WTC11 (cell line): ENCODE data around the gene OPRL1.

Experiments used
- CREB1 ChIP-seq: sonication (generic); formaldehyde crosslinking; IDR thresholded peaks from 2 replicates; pipeline ENCODE4 v1.8.0; 2023; ENCODE audit warnings: mild to moderate bottlenecking, missing genetic modification reagents
- CTCF ChIP-seq: fragments of 200-600 bp; IDR thresholded peaks from 2 replicates; pipeline ENCODE4 v1.8.0; 2022; ENCODE audit warnings: antibody characterized with exemption
- E2F4 ChIP-seq: sonication (generic); formaldehyde crosslinking; IDR thresholded peaks from 2 replicates; pipeline ENCODE4 v1.8.1; 2022; ENCODE audit warnings: low read depth, mild to moderate bottlenecking, moderate library complexity, missing genetic modification reagents, borderline replicate concordance
- ELF4 ChIP-seq: sonication (generic); formaldehyde crosslinking; IDR thresholded peaks from 2 replicates; pipeline ENCODE4 v1.8.1; 2022; ENCODE audit warnings: low read depth, mild to moderate bottlenecking, moderate library complexity, missing genetic modification reagents
- MAX ChIP-seq: sonication (generic); formaldehyde crosslinking; IDR thresholded peaks from 2 replicates; pipeline ENCODE4 v1.8.0; 2022; ENCODE audit warnings: mild to moderate bottlenecking, missing genetic modification reagents
- TCF7 ChIP-seq: sonication (generic); formaldehyde crosslinking; IDR thresholded peaks from 2 replicates; pipeline ENCODE4 v1.8.0; 2022; ENCODE audit warnings: mild to moderate bottlenecking, low read depth, missing genetic modification reagents, moderate library complexity
- TEAD4 ChIP-seq: sonication (generic); formaldehyde crosslinking; IDR thresholded peaks from 2 replicates; pipeline ENCODE4 v1.8.0; 2022; ENCODE audit warnings: mild to moderate bottlenecking, missing genetic modification reagents
- ZBTB21 ChIP-seq: sonication (generic); formaldehyde crosslinking; IDR thresholded peaks from 2 replicates; pipeline ENCODE4 v1.8.1; 2023; ENCODE audit warnings: mild to moderate bottlenecking, missing genetic modification reagents, borderline replicate concordance
- ZNF512 ChIP-seq: sonication (generic); formaldehyde crosslinking; IDR thresholded peaks from 2 replicates; pipeline ENCODE4 v1.8.1; 2022; ENCODE audit warnings: missing genetic modification reagents, borderline replicate concordance

GRCh38 chr20:64140956-64141355 is 61.1 kb downstream of the OPRL1 start:
- no peak for TF ChIP-seq ZNF512 (CRISPR knock-in tag)
- no peak for TF ChIP-seq CTCF
- no peak for TF ChIP-seq ZBTB21 (CRISPR knock-in tag)
- no peak for TF ChIP-seq TCF7 (CRISPR knock-in tag)
- TF ChIP-seq TEAD4 (CRISPR knock-in tag), result no peak
- TF ChIP-seq CREB1 (CRISPR knock-in tag), result no peak
- TF ChIP-seq MAX (CRISPR knock-in tag), result no peak
- TF ChIP-seq E2F4 (CRISPR knock-in tag), result no peak
- TF ChIP-seq ELF4 (CRISPR knock-in tag), result no peak
